HepG2 (cell line): ENCODE measurements around the gene FDPS. TPM values are rescaled to one million over a fixed set of nuclear protein-coding genes. Genes with fewer than 3 reads are reported as not detected.

Experiments used
- ARID4A ChIP-seq: sonication (generic); formaldehyde crosslinking; IDR thresholded peaks from 2 replicates; pipeline ENCODE4 v1.5.0; 2020; ENCODE audit warnings: mild to moderate bottlenecking, missing genetic modification reagents, borderline replicate concordance
- FIP1L1 ChIP-seq: fragments of 200-400 bp; formaldehyde crosslinking; IDR thresholded peaks from 2 replicates; pipeline ENCODE4 v1.6.1; 2018; ENCODE audit warnings: low read depth, mild to moderate bottlenecking, low read length, moderate library complexity, borderline replicate concordance; ENCODE audit not compliant: insufficient read depth
- HOXA3 ChIP-seq: sonication (generic); formaldehyde crosslinking; IDR thresholded peaks from 2 replicates; pipeline ENCODE4 v1.5.0; 2020; ENCODE audit warnings: missing genetic modification reagents
- KLF6 ChIP-seq: IDR thresholded peaks from 2 replicates; pipeline ENCODE4 v1.8.0; 2016; ENCODE audit warnings: missing biosample characterization, missing genetic modification reagents
- MTF1 ChIP-seq: sonication (generic); formaldehyde crosslinking; IDR thresholded peaks from 2 replicates; pipeline ENCODE4 v1.5.0; 2020; ENCODE audit warnings: missing genetic modification reagents
- PTBP1 ChIP-seq: fragments of 200-400 bp; formaldehyde crosslinking; IDR thresholded peaks from 2 replicates; pipeline ENCODE4 v1.6.1; 2018; ENCODE audit warnings: low read length, low read depth; ENCODE audit not compliant: poor library complexity, severe bottlenecking
- SSRP1 ChIP-seq: IDR thresholded peaks from 2 replicates; pipeline ENCODE4 v1.6.1; 2016; ENCODE audit warnings: control low read depth
- TFDP2 ChIP-seq: sonication (generic); formaldehyde crosslinking; IDR thresholded peaks from 2 replicates; pipeline ENCODE4 v1.4.0; 2020; ENCODE audit warnings: missing genetic modification reagents
- TOE1 ChIP-seq: sonication (generic); formaldehyde crosslinking; IDR thresholded peaks from 2 replicates; pipeline ENCODE4 v1.4.0; 2020; ENCODE audit warnings: mild to moderate bottlenecking, missing genetic modification reagents
- USF2 ChIP-seq, 2 experiments: sonication (generic) in 1 of 2; formaldehyde crosslinking in 1 of 2; IDR thresholded peaks; 2 replicates each; pipeline versions ENCODE4 v1.5.1 to v1.6.1; 2011 to 2020; ENCODE audit warnings: borderline replicate concordance in 1 of 2, low read depth in 1 of 2, low read length in 1 of 2, mild to moderate bottlenecking in 1 of 2, missing genetic modification reagents in 1 of 2, moderate library complexity in 1 of 2
- ZNF180 ChIP-seq: sonication (generic); formaldehyde crosslinking; IDR thresholded peaks from 2 replicates; pipeline ENCODE4 v1.4.0; 2020; ENCODE audit warnings: low read depth, missing genetic modification reagents, borderline replicate concordance
- ZNF281 ChIP-seq: sonication (generic); formaldehyde crosslinking; IDR thresholded peaks from 2 replicates; pipeline ENCODE4 v1.4.0; 2020; ENCODE audit warnings: missing genetic modification reagents, borderline replicate concordance
- ZNF619 ChIP-seq: sonication (generic); formaldehyde crosslinking; IDR thresholded peaks from 2 replicates; pipeline ENCODE4 v1.4.0; 2020; ENCODE audit warnings: mild to moderate bottlenecking, missing genetic modification reagents
- ZSCAN12 ChIP-seq: sonication (generic); formaldehyde crosslinking; IDR thresholded peaks from 2 replicates; pipeline ENCODE4 v1.9.0; 2021; ENCODE audit warnings: mild to moderate bottlenecking, missing genetic modification reagents
- polyA plus RNA-seq, 8 experiments: library from polyadenylated mRNA; depleted of rRNA in 3 of 8; stranded (reverse) in 7 of 8; unstranded in 1 of 8; fragments of >200 nt; fragmentation: Illumina TruSeq in 4 of 8; extraction: Trizol in 4 of 8; gene quantifications; 2 replicates each; pipeline versions ENCODE4 v1.2.1 to v1.2.3, GENCODE V29; 2011 to 2016; ENCODE audit warnings: low read depth in 4 of 8, missing spikeins in 1 of 8, mixed read lengths in 1 of 8; ENCODE audit not compliant: insufficient read depth in 1 of 8
- total RNA-seq, 5 experiments: library from RNA; depleted of rRNA; stranded (reverse); fragments of >200 nt; fragmentation: Illumina TruSeq; extraction: Trizol; gene quantifications; 2 replicates each; pipeline ENCODE4 v1.2.3, GENCODE V29; 2016; ENCODE audit warnings: low read depth in 1 of 5
- TF ChIP-seq, protein P1 (sequence below): sonication (generic); formaldehyde crosslinking; IDR thresholded peaks from 2 replicates; pipeline ENCODE4 v1.5.1; 2020; ENCODE audit warnings: mild to moderate bottlenecking, missing genetic modification reagents, moderate library complexity

The FDPS gene
- total and polyA plus RNA-seq, 2 of the 13 experiments (the other 11 are each of a cell fraction or from before 2014, with no cell fraction given) = 264 to 519 TPM

DNA sequence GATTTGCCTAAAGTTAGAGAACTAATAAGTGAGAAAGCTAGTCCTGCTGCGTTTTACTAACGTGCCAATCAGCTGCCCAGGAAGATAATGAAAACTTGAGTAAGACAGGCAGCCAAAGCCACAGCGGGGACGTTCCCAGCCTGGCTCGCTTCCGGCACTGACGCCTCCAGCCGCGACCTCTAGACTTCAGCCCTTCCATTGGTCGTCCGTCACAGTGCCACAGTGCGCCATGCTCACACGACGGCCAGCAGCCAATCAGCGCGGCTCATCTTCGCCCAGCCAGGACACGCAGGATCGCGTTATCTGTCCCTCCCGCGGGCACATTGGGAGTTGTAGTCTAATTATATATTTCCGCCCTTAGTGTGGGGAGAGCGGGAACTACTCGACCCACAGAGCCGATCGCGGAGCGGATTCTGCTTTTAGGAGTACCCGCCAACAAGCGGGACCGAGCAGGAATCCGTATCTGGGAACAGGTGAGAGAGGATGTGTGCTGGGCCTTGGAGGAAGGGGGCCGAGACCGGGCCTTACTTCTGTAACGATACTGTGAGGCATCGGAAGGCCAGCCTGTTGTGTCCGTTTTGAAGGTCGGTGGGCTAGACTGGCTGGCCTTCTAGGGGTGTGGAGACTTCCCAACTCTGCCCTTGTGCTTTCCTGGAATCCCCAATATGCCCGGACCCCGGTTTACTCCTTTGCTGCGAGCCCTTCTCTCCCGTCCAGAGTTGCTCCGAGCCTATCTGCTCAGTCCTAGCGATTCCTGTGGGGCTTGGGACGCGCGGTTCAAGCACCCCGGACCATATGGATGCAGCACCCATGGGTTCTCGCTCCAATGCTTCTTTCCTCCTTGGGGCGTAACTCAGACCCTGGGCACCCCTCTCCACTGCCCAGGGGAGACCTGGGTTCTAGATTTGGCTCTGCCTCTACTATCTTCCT lies at the start of gene FDPS (continued):
- TF ChIP-seq USF2 (IDR thresholded peaks at IDR 0.05; ENCODE audit: low read depth, low read length) = peak; percentile 59
- TF ChIP-seq USF2 (CRISPR knock-in tag; IDR thresholded peaks at IDR 0.05; ENCODE audit: borderline replicate concordance) = peak; percentile 63
- no peak for TF ChIP-seq ZNF180 (CRISPR knock-in tag)
- peak; percentile 94 for TF ChIP-seq HOXA3 (CRISPR knock-in tag)
- peak; percentile 92 for TF ChIP-seq TFDP2
- no peak for TF ChIP-seq TOE1 (CRISPR knock-in tag)
- no peak for TF ChIP-seq SSRP1
- TF ChIP-seq MTF1 (CRISPR knock-in tag) = no peak
- peak; percentile 88; the same call in 1 of the 2 replicates for TF ChIP-seq KLF6 (CRISPR knock-in tag)
- TF ChIP-seq ZNF619 (CRISPR knock-in tag) = no peak
- TF ChIP-seq ZNF281 (CRISPR knock-in tag) = 0 out of 2 replicates have a peak, but pooled peaks have one; percentile 14
- TF ChIP-seq FIP1L1 = no peak
- TF ChIP-seq, protein P1, sequence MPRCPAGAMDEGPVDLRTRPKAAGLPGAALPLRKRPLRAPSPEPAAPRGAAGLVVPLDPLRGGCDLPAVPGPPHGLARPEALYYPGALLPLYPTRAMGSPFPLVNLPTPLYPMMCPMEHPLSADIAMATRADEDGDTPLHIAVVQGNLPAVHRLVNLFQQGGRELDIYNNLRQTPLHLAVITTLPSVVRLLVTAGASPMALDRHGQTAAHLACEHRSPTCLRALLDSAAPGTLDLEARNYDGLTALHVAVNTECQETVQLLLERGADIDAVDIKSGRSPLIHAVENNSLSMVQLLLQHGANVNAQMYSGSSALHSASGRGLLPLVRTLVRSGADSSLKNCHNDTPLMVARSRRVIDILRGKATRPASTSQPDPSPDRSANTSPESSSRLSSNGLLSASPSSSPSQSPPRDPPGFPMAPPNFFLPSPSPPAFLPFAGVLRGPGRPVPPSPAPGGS (CRISPR knock-in tag) = no peak
- TF ChIP-seq ZSCAN12 (CRISPR knock-in tag) = no peak
- TF ChIP-seq ARID4A (CRISPR knock-in tag) = peak; percentile 87; the same call in 1 of the 2 replicates
- no peak for TF ChIP-seq PTBP1
